Psoas muscle (tissue), 8 donors: ENCODE measurements around the gene PALM2AKAP2. TPM values are rescaled to one million over a fixed set of nuclear protein-coding genes. Genes with fewer than 3 reads are reported as not detected.

ENCODE experiments used
- ATAC-seq, 4 donors: fragments of 200-7000 bp; cut with Tn5 transposase; one replicate each; pipeline ENCODE4 v1.9.1; 2020; ENCODE audit warnings: moderate library complexity in 3 of 4, mild to moderate bottlenecking in 2 of 4
- DNase-seq, 2 donors: peaks; one replicate each; pipeline ENCODE4 v3.0.0-alpha.2; 2020
- H3K27ac ChIP-seq: fragments of 200-600 bp; one replicate; pipeline ENCODE4 v1.8.0; 2022
- H3K27me3 ChIP-seq, 3 donors: fragments of 200-600 bp in 1 of 3; one replicate each; pipeline versions ENCODE4 v1.6.1 to v1.8.0; 2013 to 2022; ENCODE audit warnings: low read length in 2 of 3, mild to moderate bottlenecking in 2 of 3, moderate library complexity in 1 of 3; ENCODE audit not compliant: insufficient read depth in 3 of 3
- H3K36me3 ChIP-seq, 2 donors: fragments of 200-600 bp in 1 of 2; one replicate each; pipeline versions ENCODE4 v1.6.1 to v1.8.0; 2013 to 2022; ENCODE audit warnings: low read depth in 1 of 2, mild to moderate bottlenecking in 1 of 2, moderate library complexity in 1 of 2; ENCODE audit not compliant: insufficient read depth in 1 of 2
- H3K4me1 ChIP-seq: fragments of 200-600 bp; one replicate; pipeline ENCODE4 v1.8.0; 2022
- H3K4me3 ChIP-seq: fragments of 200-600 bp; one replicate; pipeline ENCODE4 v1.8.0; 2022; ENCODE audit warnings: mild to moderate bottlenecking
- H3K9me3 ChIP-seq: fragments of 200-600 bp; one replicate; pipeline ENCODE4 v1.8.0; 2022
- CTCF ChIP-seq: fragments of 200-600 bp; IDR thresholded peaks from one replicate; pipeline ENCODE4 v1.8.0; 2022; ENCODE audit warnings: antibody characterized with exemption
- WGBS, 3 donors: extraction: QIAGEN DNeasy Blood & Tissue Kit; methylation state at CpG; one replicate each; pipeline versions ENCODE4 v1.1.6 to v1.1.7; 2013; 5-methylcytosine and 5-hydroxymethylcytosine counted together
- intact Hi-C, 2 donors: fragments of 100-400 bp; cut with DNase I; formaldehyde crosslinking; loops; one replicate each; pipeline versions ENCODE4 v1.11.0 to v1.14.2; 2022
- polyA plus RNA-seq, 3 donors: library from polyadenylated mRNA; stranded (reverse); fragments of 200-250 nt; gene quantifications; one replicate each; pipeline ENCODE4 v1.2.3, GENCODE V29; 2013
- total RNA-seq, 4 donors: library from RNA; stranded (reverse); fragmentation: NEBNext Ultra II Directional in 2 of 4; extraction: Animal tissue kit (Norgen Biotek cat#: 25700) in 2 of 4; gene quantifications; one replicate each; pipeline versions ENCODE4 v1.2.1 to v1.2.4, GENCODE V29; 2021 to 2023
- donor health status: healthy with polysubstance abuse.
- donor health status: DM: no; HTN: no; CAD: no; lungs with moderate emphysema.
- donor health status: Bipolar disorder and iron deficiency.
- donor health status: healthy.
- donor health status: DM: yes; HTN: yes; CAD: no.
- donor health status: DM: no; HTN: no; CAD: no.
- donor health status: DM: no; HTN: no; CAD: no.
- donor health status: DM: yes; HTN: yes; CAD: no.

Gene PALM2AKAP2
- total and polyA plus RNA-seq, 7 donors = 0.16 to 16.6 (median 1.6) TPM

- no peak overlapping the region for H3K27ac ChIP-seq
- H3K36me3 ChIP-seq = no peaks in the 10 kb centered on the region
- ATAC-seq (peak; percentile 47 to 98 (median 91)), DNase-seq (peak in 1 of 2 donors; percentile 70)
- no peaks in the 10 kb centered on the region for H3K27me3 ChIP-seq
- WGBS, 3 donors = 4 to 14% (median 7%) methylated on average over 11 of the region's 11 CpGs
- no peaks in the 10 kb centered on the region for H3K9me3 ChIP-seq
- intact Hi-C loops = no loop called here
- peaks cover 6% of the 10 kb centered on the region for H3K4me1 ChIP-seq
- H3K4me3 ChIP-seq = no peak overlapping the region
- no peak for TF ChIP-seq CTCF
Measured at GRCh38 chr9:109745335-109746283, 34.4 kb upstream of the PALM2AKAP2 start.

- Histone ChIP-seq H3K4me3 (no peak overlapping the region), H3K27ac (no peak overlapping the region), H3K4me1 (no peaks in the 10 kb centered on the region), H3K27me3 (peaks cover 0 to 6% (median 4%) of the 10 kb centered on the region in 3 donors), H3K36me3 (no peaks in the 10 kb centered on the region), H3K9me3 (no peaks in the 10 kb centered on the region)
- 33 to 44% (median 35%) methylated on average over 7 of the region's 7 CpGs for WGBS, 3 donors
- no peak for TF ChIP-seq CTCF
- ATAC-seq (no peak), DNase-seq (no peak)
- intact Hi-C loops = no loop called here
Measured at GRCh38 chr9:109751253-109751652, 28.7 kb upstream of the PALM2AKAP2 start.

GRCh38 chr9:109753308-109753707 is 26.7 kb upstream of the PALM2AKAP2 start:
- no peaks in the 10 kb centered on the region for H3K4me1 ChIP-seq
- DNase-seq = no peak
- H3K9me3 ChIP-seq = no peaks in the 10 kb centered on the region
- no peaks in the 10 kb centered on the region for H3K36me3 ChIP-seq
- no peak for TF ChIP-seq CTCF
- ATAC-seq = no peak
- WGBS, 3 donors = 82 to 86% (median 85%) methylated on average over 5 of the region's 5 CpGs
- H3K4me3 ChIP-seq = no peak overlapping the region
- no peak overlapping the region for H3K27ac ChIP-seq
- intact Hi-C loops = no loop called here
- H3K27me3 ChIP-seq = peaks cover 0 to 6% (median 4%) of the 10 kb centered on the region in 3 donors

GRCh38 chr9:109755040-109755439 is 25.0 kb upstream of the PALM2AKAP2 start:
- DNase-seq (no peak), ATAC-seq (no peak)
- Histone ChIP-seq H3K4me3 (no peak overlapping the region), H3K9me3 (no peaks in the 10 kb centered on the region), H3K4me1 (no peaks in the 10 kb centered on the region), H3K36me3 (no peaks in the 10 kb centered on the region), H3K27me3 (peaks cover 0 to 6% (median 4%) of the 10 kb centered on the region in 3 donors), H3K27ac (no peak overlapping the region)
- intact Hi-C loops = no loop called here
- no peak for TF ChIP-seq CTCF
- WGBS, 3 donors = 88 to 95% (median 90%) methylated on average over 2 of the region's 2 CpGs
